ENCODE results near the gene CIDEC. TPM values are rescaled to one million over a fixed set of nuclear protein-coding genes. Genes with fewer than 3 reads are reported as not detected.

CIDEC gene
- total and polyA plus RNA-seq, 2 of the 13 experiments (the other 11 are each of a cell fraction or from before 2014, with no cell fraction given): 2.5 to 10.4 TPM

DNA sequence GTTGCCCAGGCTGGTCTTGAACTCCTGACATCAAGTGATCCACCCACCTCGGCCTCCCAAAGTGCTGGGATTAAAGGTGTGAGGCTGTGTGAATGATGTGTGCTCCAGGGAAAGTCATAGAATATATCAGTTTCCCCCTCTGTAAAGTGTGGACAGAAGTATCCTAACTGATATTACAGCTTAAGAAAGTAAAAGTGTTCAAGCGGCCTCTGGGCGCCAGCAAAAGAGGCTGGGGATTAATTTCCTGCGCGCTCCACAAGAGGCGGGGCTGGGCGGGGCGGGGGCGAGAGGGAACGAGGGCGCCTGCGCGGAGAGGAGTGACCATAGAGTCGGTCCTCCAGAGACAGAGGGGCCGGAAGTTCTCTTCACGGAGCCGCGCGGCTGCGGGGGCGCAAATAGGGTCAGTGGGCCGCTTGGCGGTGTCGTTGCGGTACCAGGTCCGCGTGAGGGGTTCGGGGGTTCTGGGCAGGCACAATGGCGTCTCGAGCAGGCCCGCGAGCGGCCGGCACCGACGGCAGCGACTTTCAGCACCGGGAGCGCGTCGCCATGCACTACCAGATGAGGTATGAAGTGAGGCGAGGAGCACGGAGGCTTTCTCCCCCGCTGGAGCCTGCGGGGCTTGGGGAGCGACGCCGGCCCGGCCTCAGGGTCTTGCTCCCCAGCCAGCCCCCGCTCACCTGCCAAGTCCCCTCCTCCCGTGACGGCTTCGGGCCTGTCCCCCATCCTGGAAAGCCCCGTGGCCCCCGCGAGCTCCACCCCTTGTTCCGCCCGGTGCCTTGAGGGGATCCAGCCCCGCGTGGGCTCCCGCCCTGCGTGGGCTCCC is 10.4 kb upstream of the CIDEC start, which contains the start of gene JAGN1 (continued):
- TF ChIP-seq, protein P1, sequence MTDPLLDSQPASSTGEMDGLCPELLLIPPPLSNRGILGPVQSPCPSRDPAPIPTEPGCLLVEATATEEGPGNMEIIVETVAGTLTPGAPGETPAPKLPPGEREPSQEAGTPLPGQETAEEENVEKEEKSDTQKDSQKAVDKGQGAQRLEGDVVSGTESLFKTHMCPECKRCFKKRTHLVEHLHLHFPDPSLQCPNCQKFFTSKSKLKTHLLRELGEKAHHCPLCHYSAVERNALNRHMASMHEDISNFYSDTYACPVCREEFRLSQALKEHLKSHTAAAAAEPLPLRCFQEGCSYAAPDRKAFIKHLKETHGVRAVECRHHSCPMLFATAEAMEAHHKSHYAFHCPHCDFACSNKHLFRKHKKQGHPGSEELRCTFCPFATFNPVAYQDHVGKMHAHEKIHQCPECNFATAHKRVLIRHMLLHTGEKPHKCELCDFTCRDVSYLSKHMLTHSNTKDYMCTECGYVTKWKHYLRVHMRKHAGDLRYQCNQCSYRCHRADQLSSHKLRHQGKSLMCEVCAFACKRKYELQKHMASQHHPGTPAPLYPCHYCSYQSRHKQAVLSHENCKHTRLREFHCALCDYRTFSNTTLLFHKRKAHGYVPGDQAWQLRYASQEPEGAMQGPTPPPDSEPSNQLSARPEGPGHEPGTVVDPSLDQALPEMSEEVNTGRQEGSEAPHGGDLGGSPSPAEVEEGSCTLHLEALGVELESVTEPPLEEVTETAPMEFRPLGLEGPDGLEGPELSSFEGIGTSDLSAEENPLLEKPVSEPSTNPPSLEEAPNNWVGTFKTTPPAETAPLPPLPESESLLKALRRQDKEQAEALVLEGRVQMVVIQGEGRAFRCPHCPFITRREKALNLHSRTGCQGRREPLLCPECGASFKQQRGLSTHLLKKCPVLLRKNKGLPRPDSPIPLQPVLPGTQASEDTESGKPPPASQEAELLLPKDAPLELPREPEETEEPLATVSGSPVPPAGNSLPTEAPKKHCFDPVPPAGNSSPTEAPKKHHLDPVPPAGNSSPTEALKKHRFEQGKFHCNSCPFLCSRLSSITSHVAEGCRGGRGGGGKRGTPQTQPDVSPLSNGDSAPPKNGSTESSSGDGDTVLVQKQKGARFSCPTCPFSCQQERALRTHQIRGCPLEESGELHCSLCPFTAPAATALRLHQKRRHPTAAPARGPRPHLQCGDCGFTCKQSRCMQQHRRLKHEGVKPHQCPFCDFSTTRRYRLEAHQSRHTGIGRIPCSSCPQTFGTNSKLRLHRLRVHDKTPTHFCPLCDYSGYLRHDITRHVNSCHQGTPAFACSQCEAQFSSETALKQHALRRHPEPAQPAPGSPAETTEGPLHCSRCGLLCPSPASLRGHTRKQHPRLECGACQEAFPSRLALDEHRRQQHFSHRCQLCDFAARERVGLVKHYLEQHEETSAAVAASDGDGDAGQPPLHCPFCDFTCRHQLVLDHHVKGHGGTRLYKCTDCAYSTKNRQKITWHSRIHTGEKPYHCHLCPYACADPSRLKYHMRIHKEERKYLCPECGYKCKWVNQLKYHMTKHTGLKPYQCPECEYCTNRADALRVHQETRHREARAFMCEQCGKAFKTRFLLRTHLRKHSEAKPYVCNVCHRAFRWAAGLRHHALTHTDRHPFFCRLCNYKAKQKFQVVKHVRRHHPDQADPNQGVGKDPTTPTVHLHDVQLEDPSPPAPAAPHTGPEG (CRISPR knock-in tag; IDR thresholded peaks at IDR 0.05): peak; percentile 61; the same call in 1 of the 2 replicates
- TF ChIP-seq HDAC6 (IDR thresholded peaks at IDR 0.05; ENCODE audit: low read depth, low read length) (no peak), TCF7 (IDR thresholded peaks at IDR 0.05; ENCODE audit: low read depth) (no peak), ZNF30 (CRISPR knock-in tag; IDR thresholded peaks at IDR 0.05) (peak; percentile 75; the same call in 1 of the 2 replicates), ESRRA (CRISPR knock-in tag; IDR thresholded peaks at IDR 0.05; ENCODE audit: low read depth) (peak; percentile 76), ZNF652 (CRISPR knock-in tag; IDR thresholded peaks at IDR 0.05; ENCODE audit: borderline replicate concordance, low read depth) (no peak), HDAC1 (CRISPR knock-in tag; IDR thresholded peaks at IDR 0.05) (peak; percentile 87; the same call in 1 of the 2 replicates), ZIK1 (CRISPR knock-in tag; IDR thresholded peaks at IDR 0.05; ENCODE audit: borderline replicate concordance, low read depth) (peak; percentile 79), CREB1 (IDR thresholded peaks at IDR 0.05) (no peak), CREB1 (CRISPR knock-in tag; IDR thresholded peaks at IDR 0.05) (peak; percentile 35; the same call in 1 of the 2 replicates), MTA1 (CRISPR knock-in tag; IDR thresholded peaks at IDR 0.05; ENCODE audit: borderline replicate concordance) (no peak; the same call in 1 of the 2 replicates), CBX1 (IDR thresholded peaks at IDR 0.05; ENCODE audit: low read depth) (no peak), NFKBIZ (CRISPR knock-in tag; IDR thresholded peaks at IDR 0.05) (0 out of 2 replicates have a peak, but pooled peaks have one; percentile 64), ZNF230 (CRISPR knock-in tag; IDR thresholded peaks at IDR 0.05) (peak; percentile 88), ERF (CRISPR knock-in tag; IDR thresholded peaks at IDR 0.05) (peak; percentile 78), IRF2 (CRISPR knock-in tag; IDR thresholded peaks at IDR 0.05) (peak; percentile 80)
- TF ChIP-seq, protein P2, sequence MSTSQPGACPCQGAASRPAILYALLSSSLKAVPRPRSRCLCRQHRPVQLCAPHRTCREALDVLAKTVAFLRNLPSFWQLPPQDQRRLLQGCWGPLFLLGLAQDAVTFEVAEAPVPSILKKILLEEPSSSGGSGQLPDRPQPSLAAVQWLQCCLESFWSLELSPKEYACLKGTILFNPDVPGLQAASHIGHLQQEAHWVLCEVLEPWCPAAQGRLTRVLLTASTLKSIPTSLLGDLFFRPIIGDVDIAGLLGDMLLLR (CRISPR knock-in tag; IDR thresholded peaks at IDR 0.05): peak; percentile 77; the same call in 1 of the 2 replicates
- TF ChIP-seq, protein P3, sequence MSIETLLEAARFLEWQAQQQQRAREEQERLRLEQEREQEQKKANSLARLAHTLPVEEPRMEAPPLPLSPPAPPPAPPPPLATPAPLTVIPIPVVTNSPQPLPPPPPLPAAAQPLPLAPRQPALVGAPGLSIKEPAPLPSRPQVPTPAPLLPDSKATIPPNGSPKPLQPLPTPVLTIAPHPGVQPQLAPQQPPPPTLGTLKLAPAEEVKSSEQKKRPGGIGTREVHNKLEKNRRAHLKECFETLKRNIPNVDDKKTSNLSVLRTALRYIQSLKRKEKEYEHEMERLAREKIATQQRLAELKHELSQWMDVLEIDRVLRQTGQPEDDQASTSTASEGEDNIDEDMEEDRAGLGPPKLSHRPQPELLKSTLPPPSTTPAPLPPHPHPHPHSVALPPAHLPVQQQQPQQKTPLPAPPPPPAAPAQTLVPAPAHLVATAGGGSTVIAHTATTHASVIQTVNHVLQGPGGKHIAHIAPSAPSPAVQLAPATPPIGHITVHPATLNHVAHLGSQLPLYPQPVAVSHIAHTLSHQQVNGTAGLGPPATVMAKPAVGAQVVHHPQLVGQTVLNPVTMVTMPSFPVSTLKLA (IDR thresholded peaks at IDR 0.05): no peak

Measured in HepG2 (cell line).